Liver (tissue), 3 donors: Measurements from ENCODE around the gene MBOAT1.

Experiments used
- ATF3 ChIP-seq: IDR thresholded peaks from 2 replicates; pipeline ENCODE4 v1.6.1; 2016; ENCODE audit warnings: antibody characterized with exemption
- CTCF ChIP-seq: fragments of 150-350 bp; IDR thresholded peaks from 2 replicates; pipeline ENCODE4 v1.5.1; 2017; ENCODE audit warnings: improper control_type of control experiment, low read depth, low read length; ENCODE audit not compliant: missing input control
- EGR1 ChIP-seq, 2 donors: IDR thresholded peaks; 2 replicates each; pipeline ENCODE4 v1.6.1; 2016 to 2018; ENCODE audit warnings: antibody characterized with exemption in 2 of 2, low read depth in 2 of 2
- FOXA2 ChIP-seq: IDR thresholded peaks from 2 replicates; pipeline ENCODE4 v1.6.1; 2016; ENCODE audit warnings: antibody characterized with exemption
- GABPA ChIP-seq, 2 donors: IDR thresholded peaks in 1 of 2; conservative IDR thresholded peaks in 1 of 2; 2 replicates each; pipeline ENCODE4 v1.6.1; 2016; ENCODE audit warnings: antibody characterized with exemption in 2 of 2, mild to moderate bottlenecking in 1 of 2, moderate library complexity in 1 of 2
- HNF4A ChIP-seq, 2 donors: conservative IDR thresholded peaks; 2 replicates each; pipeline ENCODE4 v1.6.1; 2016; ENCODE audit warnings: antibody characterized with exemption in 2 of 2, mild to moderate bottlenecking in 2 of 2
- HNF4G ChIP-seq: IDR thresholded peaks from 2 replicates; pipeline ENCODE4 v1.6.1; 2016; ENCODE audit warnings: antibody characterized with exemption
- JUND ChIP-seq, 2 donors: IDR thresholded peaks; 2 replicates each; pipeline ENCODE4 v1.6.1; 2016; ENCODE audit warnings: antibody characterized with exemption in 2 of 2
- MAX ChIP-seq: IDR thresholded peaks from 2 replicates; pipeline ENCODE4 v1.6.1; 2016; ENCODE audit warnings: antibody characterized with exemption
- RAD21 ChIP-seq, 2 donors: IDR thresholded peaks; 2 replicates each; pipeline ENCODE4 v1.6.1; 2016; ENCODE audit warnings: antibody characterized with exemption in 2 of 2, mild to moderate bottlenecking in 2 of 2
- REST ChIP-seq: IDR thresholded peaks from 2 replicates; pipeline ENCODE4 v1.6.1; 2016; ENCODE audit warnings: antibody characterized with exemption, mild to moderate bottlenecking
- SP1 ChIP-seq: IDR thresholded peaks from 2 replicates; pipeline ENCODE4 v1.6.1; 2018; ENCODE audit warnings: antibody characterized with exemption, mild to moderate bottlenecking
- TAF1 ChIP-seq: conservative IDR thresholded peaks from 2 replicates; pipeline ENCODE4 v1.6.1; 2016; ENCODE audit warnings: antibody characterized with exemption, mild to moderate bottlenecking
- YY1 ChIP-seq: IDR thresholded peaks from 2 replicates; pipeline ENCODE4 v1.6.1; 2016; ENCODE audit warnings: antibody characterized with exemption, mild to moderate bottlenecking
- donor health status: healthy.
- donor health status: healthy.

GRCh38 chr6:20211941-20212391 lies 303 bp downstream of the MBOAT1 start:
- TF ChIP-seq MAX: no peak
- no peak for TF ChIP-seq CTCF
- no peak for TF ChIP-seq RAD21 (IDR thresholded peaks at IDR 0.05)
- no peak for TF ChIP-seq REST
- no peak for TF ChIP-seq SP1
- TF ChIP-seq YY1: no peak
- TF ChIP-seq FOXA2: no peak
- no peak for TF ChIP-seq JUND (IDR thresholded peaks at IDR 0.05)
- TF ChIP-seq GABPA (IDR thresholded peaks at IDR 0.05 in 1 of 2, conservative IDR thresholded peaks at IDR 0.05 in 1 of 2): no peak
- no peak for TF ChIP-seq TAF1
- no peak for TF ChIP-seq EGR1 (IDR thresholded peaks at IDR 0.05; ENCODE audit: low read depth in 2 of 2)
- TF ChIP-seq HNF4G: no peak
- no peak for TF ChIP-seq ATF3
- TF ChIP-seq HNF4A (conservative IDR thresholded peaks at IDR 0.05): no peak
